GM18520 (cell line): ENCODE measurements around the gene LOXL3.
"Not testable (repeated sequence)": the region's sequence is repeated elsewhere in the genome, so short reads cannot be mapped to it uniquely, and the experiment has no call there.

Source experiments
- ATAC-seq: cut with Tn5 transposase; IDR thresholded peaks from one replicate; pipeline ENCODE4 v1.9.1; 2021; ENCODE audit not compliant: unreplicated experiment

Gene LOXL3

GRCh38 chr2:74573747-74574562 is 20.2 kb upstream of the LOXL3 start:
- ATAC-seq: no peak

GRCh38 chr2:74572178-74572925 is 18.6 kb upstream of the LOXL3 start:
- no peak for ATAC-seq

DNA sequence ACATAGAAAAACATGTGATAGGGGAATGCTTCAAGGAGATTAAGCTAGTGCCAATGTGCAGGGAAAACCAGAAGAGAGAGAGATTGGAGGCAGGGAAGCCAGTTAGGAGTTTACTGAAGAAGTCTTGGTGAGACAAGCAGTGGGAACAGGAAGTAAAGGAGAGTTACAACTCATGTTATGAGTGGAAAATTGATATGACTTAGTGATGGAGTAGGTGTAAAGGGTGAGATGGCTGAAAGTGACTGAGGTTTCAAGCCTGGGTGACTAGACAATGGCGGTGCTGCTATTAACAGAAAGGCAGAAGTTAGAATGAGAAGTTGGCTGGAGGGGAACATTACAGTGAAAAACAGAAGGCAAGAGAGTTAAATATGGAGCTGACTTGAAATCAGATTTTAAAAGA is 17.3 kb upstream of the LOXL3 start:
- ATAC-seq: peak; percentile 88

DNA sequence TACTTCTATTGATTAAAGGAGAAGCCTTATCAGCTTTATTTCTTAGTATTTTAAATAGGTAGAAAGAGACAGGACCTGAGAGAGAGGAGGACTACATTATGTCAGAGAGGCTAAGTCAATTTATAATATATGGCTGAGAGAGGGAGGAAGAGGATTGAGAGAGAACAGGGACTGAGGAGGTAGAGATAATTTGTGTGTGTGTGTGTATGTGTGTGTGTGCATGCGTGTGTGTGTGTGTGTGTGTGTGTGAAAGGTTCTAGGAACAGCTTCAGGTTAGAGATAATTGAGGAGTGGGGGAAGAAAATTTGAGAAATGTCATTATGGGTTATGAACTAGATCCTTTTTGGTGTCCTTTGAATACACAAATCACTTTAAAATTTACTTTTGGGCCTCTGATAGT is 15.9 kb upstream of the LOXL3 start:
- ATAC-seq: no peak

- ATAC-seq: no peak
Observed at GRCh38 chr2:74567881-74568280, 14.1 kb upstream of the LOXL3 start.

DNA sequence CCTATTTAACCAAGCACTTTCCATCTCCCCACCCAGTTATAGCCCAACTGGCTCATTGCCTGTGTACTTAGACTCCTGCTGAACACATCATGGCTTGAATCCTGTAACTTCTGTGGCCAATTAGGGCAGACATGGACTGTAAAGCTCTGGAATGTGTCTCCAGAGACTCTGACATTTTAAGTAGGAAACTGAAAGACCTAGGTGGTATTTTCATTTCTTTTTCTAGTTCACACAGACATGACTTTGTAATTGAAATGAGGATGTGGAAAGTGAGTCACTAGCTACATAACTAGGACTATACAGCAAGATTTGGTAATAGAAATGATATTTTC is 13.0 kb upstream of the LOXL3 start:
- no peak for ATAC-seq

GRCh38 chr2:74566076-74566753 is 12.5 kb upstream of the LOXL3 start:
- ATAC-seq: no peak

DNA sequence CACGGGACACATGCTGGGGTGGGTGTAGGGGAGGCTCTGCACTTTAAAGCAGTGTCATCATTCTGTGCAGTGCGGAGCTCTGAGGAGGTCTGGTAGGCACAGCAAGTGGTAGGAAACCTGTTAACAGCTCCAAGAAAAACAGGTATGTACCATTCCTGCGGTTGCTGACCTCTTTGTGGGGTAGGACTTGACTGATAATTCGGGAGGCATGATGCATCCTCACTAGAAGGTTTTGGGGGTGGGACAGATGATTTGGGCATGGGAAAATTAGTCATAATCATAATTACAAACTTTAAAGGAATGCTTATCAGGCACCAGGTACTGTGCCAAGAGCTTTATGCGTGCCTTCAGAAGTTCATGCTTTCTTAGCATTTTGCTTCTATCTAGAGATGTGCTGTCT is 10.5 kb upstream of the LOXL3 start:
- ATAC-seq: no peak

DNA sequence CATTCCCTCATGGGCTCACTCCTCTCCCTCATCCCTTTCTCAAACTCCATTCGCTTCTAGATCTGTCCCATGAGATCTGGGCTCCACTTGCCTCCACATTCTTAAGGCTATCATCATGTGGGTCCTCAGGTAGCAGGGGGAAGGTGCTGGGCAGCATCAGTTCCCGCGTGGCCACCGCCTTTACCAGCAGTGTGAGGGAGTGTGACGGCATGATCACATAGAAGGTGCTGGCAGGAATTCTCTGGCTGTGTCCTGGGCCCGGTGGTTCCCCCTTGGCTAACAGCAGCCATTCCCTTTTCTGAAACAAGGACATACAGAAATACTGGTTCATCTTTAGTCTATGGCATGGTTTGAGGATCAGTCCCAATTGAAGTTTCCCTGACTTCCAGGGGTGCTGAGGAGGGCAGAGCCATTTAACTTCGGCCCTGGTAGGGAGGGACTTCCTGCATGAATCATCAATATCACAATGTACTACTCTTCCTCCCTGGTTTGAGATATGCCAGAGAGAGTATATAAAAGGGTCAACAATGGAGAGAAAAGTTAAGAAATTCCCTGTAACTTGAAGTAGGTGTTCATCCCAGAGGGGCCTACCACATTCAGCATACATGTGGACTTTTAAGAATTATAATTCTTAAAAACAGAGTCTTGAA is 8.5 kb upstream of the LOXL3 start:
- ATAC-seq: no peak

- not testable (repeated sequence) for ATAC-seq
Observed at GRCh38 chr2:74561022-74561421, 7.3 kb upstream of the LOXL3 start.

DNA sequence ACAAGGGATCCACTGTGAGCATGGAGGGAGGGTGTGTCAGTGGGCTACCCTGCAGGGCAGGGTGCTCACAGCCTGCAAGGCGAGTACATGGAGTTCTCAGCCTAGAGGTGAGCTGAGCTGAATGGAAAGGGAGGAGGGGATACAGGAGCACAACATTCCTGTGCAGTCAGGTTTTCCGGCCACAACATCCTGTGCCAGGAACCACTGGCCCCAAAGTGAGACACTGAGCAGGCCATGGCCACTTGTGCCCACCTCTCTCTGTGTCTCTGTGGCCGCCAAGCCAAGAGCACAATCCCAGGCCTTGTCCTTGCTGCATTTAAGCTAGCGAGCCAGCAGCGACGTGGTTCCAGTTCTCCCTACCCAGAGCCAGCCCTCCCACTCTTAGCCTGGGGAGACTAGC is 6.8 kb upstream of the LOXL3 start:
- ATAC-seq: no peak

- ATAC-seq: no peak
Observed at GRCh38 chr2:74559912-74560311, 6.2 kb upstream of the LOXL3 start.

- no peak for ATAC-seq
Observed at GRCh38 chr2:74558284-74559230, 4.8 kb upstream of the LOXL3 start.

GRCh38 chr2:74556831-74557370 is 3.2 kb upstream of the LOXL3 start:
- ATAC-seq: no peak

- ATAC-seq: no peak
Observed at GRCh38 chr2:74556159-74556558, 2.4 kb upstream of the LOXL3 start.

GRCh38 chr2:74555610-74556103 is 1.9 kb upstream of the LOXL3 start:
- ATAC-seq: no peak

DNA sequence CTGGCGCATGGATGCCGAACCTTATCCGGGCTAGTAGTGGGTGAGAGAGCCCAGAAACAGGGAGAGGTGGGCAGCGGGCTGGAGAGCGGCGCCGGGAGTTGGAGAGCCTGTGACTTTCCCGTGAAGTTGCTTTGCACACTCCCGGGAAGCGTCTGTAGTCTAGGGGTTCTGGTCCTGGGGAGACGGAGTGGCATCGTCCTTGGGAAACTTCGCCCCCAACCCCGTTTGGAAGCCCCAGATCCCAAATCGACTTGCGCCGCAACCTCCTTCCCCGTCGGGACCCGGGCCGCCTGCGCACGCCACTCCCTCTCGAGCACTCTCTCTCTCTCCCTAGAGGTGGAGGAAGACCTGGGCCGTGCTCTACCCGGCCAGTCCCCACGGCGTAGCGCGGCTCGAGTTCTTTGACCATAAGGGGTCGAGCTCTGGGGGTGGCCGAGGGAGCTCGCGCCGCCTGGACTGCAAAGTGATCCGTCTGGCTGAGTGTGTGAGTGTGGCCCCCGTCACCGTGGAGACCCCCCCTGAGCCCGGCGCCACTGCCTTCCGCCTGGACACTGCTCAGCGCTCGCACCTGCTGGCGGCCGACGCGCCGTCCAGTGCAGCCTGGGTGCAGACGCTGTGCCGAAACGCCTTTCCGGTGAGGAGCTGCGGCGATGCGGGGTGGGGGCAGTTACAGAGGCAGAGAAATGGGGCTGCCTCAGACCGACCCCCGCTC is 1.2 kb upstream of the LOXL3 start:
- ATAC-seq: no peak

GRCh38 chr2:74552914-74553811 is 579 bp downstream of the LOXL3 start:
- ATAC-seq: no peak
